Ishikawa (cell line): ENCODE results near the gene SRCIN1.

Experiments
- CEBPB ChIP-seq: IDR thresholded peaks from 2 replicates; pipeline ENCODE4 v1.6.1; 2012
- CREB1 ChIP-seq: IDR thresholded peaks from 2 replicates; pipeline ENCODE4 v1.6.1; 2012; ENCODE audit warnings: low read depth
- EGR1 ChIP-seq: IDR thresholded peaks from 2 replicates; pipeline ENCODE4 v1.6.1; 2012
- EP300 ChIP-seq: IDR thresholded peaks from 2 replicates; pipeline ENCODE4 v1.6.1; 2012; ENCODE audit warnings: borderline replicate concordance
- FOXM1 ChIP-seq: IDR thresholded peaks from 2 replicates; pipeline ENCODE4 v1.6.1; 2012; ENCODE audit warnings: low read depth, borderline replicate concordance
- MAX ChIP-seq: IDR thresholded peaks from 2 replicates; pipeline ENCODE4 v1.6.1; 2012
- NFIC ChIP-seq: IDR thresholded peaks from 2 replicates; pipeline ENCODE4 v1.6.1; 2012
- RAD21 ChIP-seq: IDR thresholded peaks from 2 replicates; pipeline ENCODE4 v1.6.1; 2012; ENCODE audit warnings: low read depth
- TAF1 ChIP-seq: IDR thresholded peaks from 2 replicates; pipeline ENCODE4 v1.6.1; 2012; ENCODE audit warnings: low read depth, mild to moderate bottlenecking
- TCF12 ChIP-seq: IDR thresholded peaks from 2 replicates; pipeline ENCODE4 v1.6.1; 2012; ENCODE audit warnings: low read depth
- TEAD4 ChIP-seq: IDR thresholded peaks from 2 replicates; pipeline ENCODE4 v1.6.1; 2012
- YY1 ChIP-seq: IDR thresholded peaks from 2 replicates; pipeline ENCODE4 v1.6.1; 2012; ENCODE audit warnings: low read depth
- TF ChIP-seq, protein P1 (sequence below): IDR thresholded peaks from 2 replicates; pipeline ENCODE4 v1.6.1; 2012; ENCODE audit warnings: low read depth, mild to moderate bottlenecking
- TF ChIP-seq, protein P2 (sequence below): IDR thresholded peaks from 2 replicates; pipeline ENCODE4 v1.6.1; 2012

SRCIN1 gene

DNA sequence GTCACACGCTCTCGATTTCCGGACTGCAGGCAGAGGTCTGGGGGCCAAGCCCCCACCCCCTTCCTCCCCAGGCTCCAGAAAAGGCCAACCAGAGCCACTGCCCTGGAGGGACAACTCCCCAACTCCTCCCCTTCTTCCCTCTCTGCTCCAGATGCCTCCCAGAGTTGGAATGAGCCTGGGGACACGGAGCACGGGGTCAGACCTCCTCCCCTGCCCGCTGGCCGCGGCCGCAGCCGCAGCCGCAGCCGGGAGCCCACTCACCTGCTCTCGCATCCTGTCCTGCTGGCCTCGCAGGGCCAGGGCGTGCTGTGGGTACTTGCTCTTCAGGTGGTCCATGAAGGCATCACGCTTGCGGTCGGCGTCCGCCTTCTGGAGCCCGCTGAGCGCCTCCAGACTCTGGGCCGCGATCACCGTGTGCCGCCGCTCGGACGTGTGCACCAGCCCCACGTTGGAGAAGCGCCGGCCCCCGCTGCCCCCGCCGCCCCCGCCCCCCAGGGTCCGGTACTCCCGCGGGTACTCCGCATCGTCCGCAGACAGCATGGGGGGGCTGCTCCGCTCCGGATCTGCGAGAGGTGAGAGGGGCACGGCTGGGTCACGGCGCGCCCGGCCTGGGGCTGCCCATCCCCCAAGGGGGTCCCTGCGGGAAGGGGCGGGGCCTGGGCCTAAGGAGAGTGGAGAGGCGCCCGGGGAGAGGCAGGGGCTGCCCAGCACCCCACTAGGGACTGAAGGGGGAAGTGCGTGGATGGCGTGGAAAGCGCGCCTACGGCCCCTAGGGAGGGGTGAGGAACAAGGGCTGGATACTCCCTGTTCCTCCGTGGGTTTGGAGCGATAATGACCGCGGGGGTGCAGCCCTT lies 27.3 kb downstream of the SRCIN1 start:
- TF ChIP-seq CREB1 (no peak), TAF1 (no peak), RAD21 (no peak), YY1 (no peak), EGR1 (no peak), FOXM1 (no peak), TCF12 (no peak), EP300 (no peak), TEAD4 (no peak), NFIC (no peak)
- TF ChIP-seq, protein P1, sequence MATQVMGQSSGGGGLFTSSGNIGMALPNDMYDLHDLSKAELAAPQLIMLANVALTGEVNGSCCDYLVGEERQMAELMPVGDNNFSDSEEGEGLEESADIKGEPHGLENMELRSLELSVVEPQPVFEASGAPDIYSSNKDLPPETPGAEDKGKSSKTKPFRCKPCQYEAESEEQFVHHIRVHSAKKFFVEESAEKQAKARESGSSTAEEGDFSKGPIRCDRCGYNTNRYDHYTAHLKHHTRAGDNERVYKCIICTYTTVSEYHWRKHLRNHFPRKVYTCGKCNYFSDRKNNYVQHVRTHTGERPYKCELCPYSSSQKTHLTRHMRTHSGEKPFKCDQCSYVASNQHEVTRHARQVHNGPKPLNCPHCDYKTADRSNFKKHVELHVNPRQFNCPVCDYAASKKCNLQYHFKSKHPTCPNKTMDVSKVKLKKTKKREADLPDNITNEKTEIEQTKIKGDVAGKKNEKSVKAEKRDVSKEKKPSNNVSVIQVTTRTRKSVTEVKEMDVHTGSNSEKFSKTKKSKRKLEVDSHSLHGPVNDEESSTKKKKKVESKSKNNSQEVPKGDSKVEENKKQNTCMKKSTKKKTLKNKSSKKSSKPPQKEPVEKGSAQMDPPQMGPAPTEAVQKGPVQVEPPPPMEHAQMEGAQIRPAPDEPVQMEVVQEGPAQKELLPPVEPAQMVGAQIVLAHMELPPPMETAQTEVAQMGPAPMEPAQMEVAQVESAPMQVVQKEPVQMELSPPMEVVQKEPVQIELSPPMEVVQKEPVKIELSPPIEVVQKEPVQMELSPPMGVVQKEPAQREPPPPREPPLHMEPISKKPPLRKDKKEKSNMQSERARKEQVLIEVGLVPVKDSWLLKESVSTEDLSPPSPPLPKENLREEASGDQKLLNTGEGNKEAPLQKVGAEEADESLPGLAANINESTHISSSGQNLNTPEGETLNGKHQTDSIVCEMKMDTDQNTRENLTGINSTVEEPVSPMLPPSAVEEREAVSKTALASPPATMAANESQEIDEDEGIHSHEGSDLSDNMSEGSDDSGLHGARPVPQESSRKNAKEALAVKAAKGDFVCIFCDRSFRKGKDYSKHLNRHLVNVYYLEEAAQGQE: no peak
- TF ChIP-seq, protein P2, sequence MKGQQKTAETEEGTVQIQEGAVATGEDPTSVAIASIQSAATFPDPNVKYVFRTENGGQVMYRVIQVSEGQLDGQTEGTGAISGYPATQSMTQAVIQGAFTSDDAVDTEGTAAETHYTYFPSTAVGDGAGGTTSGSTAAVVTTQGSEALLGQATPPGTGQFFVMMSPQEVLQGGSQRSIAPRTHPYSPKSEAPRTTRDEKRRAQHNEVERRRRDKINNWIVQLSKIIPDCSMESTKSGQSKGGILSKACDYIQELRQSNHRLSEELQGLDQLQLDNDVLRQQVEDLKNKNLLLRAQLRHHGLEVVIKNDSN: no peak

DNA sequence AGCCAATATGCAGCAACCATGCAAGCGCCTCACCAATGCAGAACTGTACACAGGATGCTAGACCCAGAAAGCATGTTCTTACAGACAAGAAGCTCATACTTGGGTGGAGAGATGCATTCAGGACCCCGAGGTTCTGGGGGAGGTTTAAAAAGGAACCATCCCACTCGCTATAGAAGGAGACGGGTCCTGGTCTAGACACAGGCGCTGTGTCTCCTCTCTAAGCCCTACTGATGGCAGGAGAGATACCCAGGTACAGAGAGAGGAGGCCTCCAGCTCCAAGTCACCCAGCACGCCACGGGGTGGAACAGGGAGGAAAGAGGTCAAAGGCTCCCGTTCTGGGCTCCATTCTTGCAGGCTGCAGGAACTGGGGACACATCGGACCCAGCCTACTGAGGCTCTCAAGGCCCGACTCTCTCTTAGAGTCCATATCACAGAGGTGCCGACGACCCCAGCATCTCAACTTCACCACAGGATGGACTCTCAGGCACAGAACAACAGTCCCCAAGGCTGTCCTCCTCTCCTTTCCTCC lies 28.0 kb downstream of the SRCIN1 start:
- TF ChIP-seq, protein P2: no peak
- no peak for TF ChIP-seq CEBPB
- no peak for TF ChIP-seq EGR1
- TF ChIP-seq TEAD4: no peak
- no peak for TF ChIP-seq TAF1
- no peak for TF ChIP-seq CREB1

DNA sequence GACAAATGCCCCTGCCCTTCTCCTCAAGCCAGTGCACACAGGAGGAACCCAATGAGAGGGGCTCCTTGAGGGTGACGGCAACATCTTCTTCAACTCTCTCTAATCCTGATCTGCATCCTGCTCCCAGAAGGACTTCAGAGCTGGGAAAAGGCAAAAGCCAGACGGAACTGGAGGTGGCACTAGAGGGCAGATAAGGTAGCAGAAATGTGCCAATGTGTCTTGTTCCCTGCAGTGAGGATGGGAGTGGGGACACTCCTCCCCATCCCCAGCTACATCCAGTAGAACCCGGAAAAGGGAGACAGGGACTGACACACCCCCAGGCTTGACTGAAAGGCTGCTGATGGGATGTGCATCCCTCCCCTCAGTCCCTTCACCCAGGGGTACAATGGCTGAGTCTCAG lies 28.5 kb downstream of the SRCIN1 start:
- TF ChIP-seq CREB1 (no peak), CEBPB (no peak), YY1 (no peak), TAF1 (no peak), EGR1 (no peak), MAX (no peak), TEAD4 (no peak), RAD21 (no peak), NFIC (no peak), TCF12 (no peak)
- TF ChIP-seq, protein P1: no peak
- TF ChIP-seq, protein P2: no peak

DNA sequence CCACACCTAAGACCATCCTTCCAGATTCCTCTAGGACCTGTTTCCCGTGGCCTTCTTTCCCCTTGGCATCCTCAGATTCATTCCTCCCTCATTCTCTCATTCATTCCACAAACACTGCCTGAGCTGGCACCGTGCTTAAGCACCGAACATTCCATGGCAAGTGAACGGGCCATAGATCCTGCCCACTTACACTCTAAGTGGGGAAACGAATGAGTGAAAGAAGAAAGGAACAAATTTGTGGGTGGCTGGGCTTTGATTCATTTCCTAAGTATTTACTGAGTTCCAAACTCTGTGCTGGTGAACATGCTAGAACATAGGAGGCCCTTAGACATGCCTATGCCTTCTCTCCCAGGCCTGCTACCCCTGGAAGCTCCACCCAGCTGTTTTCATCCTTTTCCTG lies 30.0 kb downstream of the SRCIN1 start:
- no peak for TF ChIP-seq TCF12
- TF ChIP-seq EGR1: no peak
- TF ChIP-seq TAF1: no peak
- TF ChIP-seq EP300: no peak
- TF ChIP-seq CREB1: no peak
- no peak for TF ChIP-seq NFIC
- no peak for TF ChIP-seq CEBPB
- TF ChIP-seq, protein P1: no peak
- TF ChIP-seq MAX: no peak
- no peak for TF ChIP-seq RAD21
